KBM-7 (cell line): Measurements from ENCODE around the gene DKK2.

Experiments used
- DNase-seq: peaks from one replicate; pipeline ENCODE4 v3.0.0-alpha.2; 2015
- in situ Hi-C: fragments of 300-500 bp; cut with MboI; formaldehyde crosslinking; loops from 2 replicates; pipeline ENCODE4 v1.14.3; 2020; ENCODE audit warnings: low sequenced_read_pairs, low pct_unique_long_range_greater_than_20kb, mixed read lengths

Gene DKK2

GRCh38 chr4:107035819-107036583 lies at the start of gene DKK2:
DKK2 (minus strand) TSS chr4:107036313; CDS start chr4:107035591, 722 bp downstream.
- in situ Hi-C loops, result no loop called here

GRCh38 chr4:107077192-107077591 lies 41.1 kb upstream of the DKK2 start:
- DNase-seq, result no peak
- in situ Hi-C loops, result no loop called here

More at GRCh38 chr4:107035819-107036583, at the start of gene DKK2:
- DNase-seq, result peak; percentile 46

GRCh38 chr4:107072836-107073736 lies 37.0 kb upstream of the DKK2 start:
- no peak for DNase-seq
- in situ Hi-C loops, result no loop called here

GRCh38 chr4:107071108-107071507 lies 35.0 kb upstream of the DKK2 start:
- DNase-seq, result no peak
- in situ Hi-C loops, result no loop called here

- no peak for DNase-seq
- in situ Hi-C loops, result no loop called here
These were observed 32.9 kb upstream of the DKK2 start for GRCh38 chr4:107069049-107069448.

- DNase-seq, result no peak
- in situ Hi-C loops, result no loop called here
These were observed 32.0 kb upstream of the DKK2 start for GRCh38 chr4:107068116-107068515.

GRCh38 chr4:107066621-107067020 lies 30.5 kb upstream of the DKK2 start:
- in situ Hi-C loops, result no loop called here
- no peak for DNase-seq

- DNase-seq, result no peak
- in situ Hi-C loops, result no loop called here
These were observed 29.1 kb upstream of the DKK2 start for GRCh38 chr4:107065201-107065600.

- DNase-seq, result no peak
- in situ Hi-C loops, result no loop called here
These were observed 24.3 kb upstream of the DKK2 start for GRCh38 chr4:107060388-107060787.

- in situ Hi-C loops, result no loop called here
- DNase-seq, result no peak
These were observed 22.7 kb upstream of the DKK2 start for GRCh38 chr4:107058828-107059227.

GRCh38 chr4:107050525-107051135 lies 14.5 kb upstream of the DKK2 start:
- peak; percentile 37 for DNase-seq

GRCh38 chr4:107046261-107046660 lies 10.1 kb upstream of the DKK2 start:
- in situ Hi-C loops, result no loop called here
- no peak for DNase-seq

More at GRCh38 chr4:107050525-107051135, 14.5 kb upstream of the DKK2 start:
- in situ Hi-C loops, result no loop called here

GRCh38 chr4:107044170-107044569 lies 8.1 kb upstream of the DKK2 start:
- in situ Hi-C loops, result no loop called here
- DNase-seq, result no peak

- in situ Hi-C loops, result no loop called here
- DNase-seq, result peak; percentile 47
These were observed 1.1 kb upstream of the DKK2 start for GRCh38 chr4:107037199-107037584.

GRCh38 chr4:107036584-107037198 lies 578 bp upstream of the DKK2 start:
- DNase-seq, result no peak
- in situ Hi-C loops, result no loop called here

GRCh38 chr4:107034996-107035818 lies 906 bp downstream of the DKK2 start:
- peak; percentile 26 for DNase-seq
- in situ Hi-C loops, result no loop called here

- in situ Hi-C loops, result no loop called here
- peak; percentile 78 for DNase-seq
These were observed 1.8 kb downstream of the DKK2 start for GRCh38 chr4:107034091-107034995.

- in situ Hi-C loops, result no loop called here
- DNase-seq, result no peak
These were observed 8.7 kb downstream of the DKK2 start for GRCh38 chr4:107027379-107027778.
